ENCODE data around the gene CACNA2D4. TPM values are rescaled to one million over a fixed set of nuclear protein-coding genes. Genes with fewer than 3 reads are reported as not detected.

The CACNA2D4 gene
- total RNA-seq, 1 donor from 2014 or later = 7.0 TPM

DNA sequence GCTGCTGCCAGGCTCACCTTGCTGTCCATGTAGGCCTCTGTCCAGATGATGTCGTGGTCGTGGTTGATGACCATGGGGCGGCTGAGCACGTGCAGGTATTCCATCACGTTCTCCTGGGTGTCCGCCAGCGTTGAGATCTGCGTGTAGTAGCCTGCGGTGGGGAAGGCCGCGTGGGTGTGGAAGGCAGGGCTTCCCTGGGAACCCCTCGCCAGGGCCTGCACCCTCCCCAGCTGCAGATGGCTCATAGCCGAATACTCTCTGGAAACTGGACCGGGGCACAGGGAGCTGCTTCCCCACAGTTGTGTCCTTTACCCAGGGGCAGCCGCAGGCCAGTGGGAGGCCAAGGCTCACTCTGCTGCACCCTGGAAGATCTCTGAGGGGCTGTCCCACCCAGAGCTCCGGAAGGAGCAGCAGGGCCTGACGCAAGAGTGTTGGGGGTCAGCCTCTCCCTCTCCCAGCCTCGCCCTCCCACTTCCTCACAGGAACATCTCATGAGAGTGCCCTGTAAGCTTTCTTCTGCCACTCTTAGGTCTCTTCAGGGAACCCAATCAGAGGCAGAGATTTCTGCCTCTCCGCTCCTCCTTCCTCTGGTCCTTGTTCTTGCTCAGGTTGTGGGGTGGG lies 35.5 kb downstream of the CACNA2D4 start:
- TF ChIP-seq, protein P1, sequence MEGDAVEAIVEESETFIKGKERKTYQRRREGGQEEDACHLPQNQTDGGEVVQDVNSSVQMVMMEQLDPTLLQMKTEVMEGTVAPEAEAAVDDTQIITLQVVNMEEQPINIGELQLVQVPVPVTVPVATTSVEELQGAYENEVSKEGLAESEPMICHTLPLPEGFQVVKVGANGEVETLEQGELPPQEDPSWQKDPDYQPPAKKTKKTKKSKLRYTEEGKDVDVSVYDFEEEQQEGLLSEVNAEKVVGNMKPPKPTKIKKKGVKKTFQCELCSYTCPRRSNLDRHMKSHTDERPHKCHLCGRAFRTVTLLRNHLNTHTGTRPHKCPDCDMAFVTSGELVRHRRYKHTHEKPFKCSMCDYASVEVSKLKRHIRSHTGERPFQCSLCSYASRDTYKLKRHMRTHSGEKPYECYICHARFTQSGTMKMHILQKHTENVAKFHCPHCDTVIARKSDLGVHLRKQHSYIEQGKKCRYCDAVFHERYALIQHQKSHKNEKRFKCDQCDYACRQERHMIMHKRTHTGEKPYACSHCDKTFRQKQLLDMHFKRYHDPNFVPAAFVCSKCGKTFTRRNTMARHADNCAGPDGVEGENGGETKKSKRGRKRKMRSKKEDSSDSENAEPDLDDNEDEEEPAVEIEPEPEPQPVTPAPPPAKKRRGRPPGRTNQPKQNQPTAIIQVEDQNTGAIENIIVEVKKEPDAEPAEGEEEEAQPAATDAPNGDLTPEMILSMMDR (IDR thresholded peaks at IDR 0.05) = no peak
- intact Hi-C loops (cut with DNase I) = no loop called here

DNA sequence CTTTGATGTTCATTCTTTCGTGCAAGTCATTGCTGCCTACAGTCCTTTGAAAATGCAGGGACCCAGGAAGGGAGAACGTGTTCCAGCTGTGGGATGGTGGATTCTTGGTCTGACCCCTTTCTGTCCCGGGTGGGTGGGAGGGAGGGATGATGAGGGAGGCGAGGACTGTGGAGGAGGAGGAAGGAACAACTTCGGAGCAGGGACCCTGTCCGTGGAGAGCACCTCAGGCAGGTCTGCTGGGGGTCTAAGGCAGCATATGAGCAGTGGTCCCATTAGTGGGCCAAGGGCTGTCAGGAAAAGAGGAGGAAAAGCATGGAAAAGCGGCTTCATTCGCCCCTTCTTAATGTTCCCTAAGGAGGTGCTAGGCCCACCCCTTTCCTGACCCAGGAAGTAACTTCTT lies 36.0 kb downstream of the CACNA2D4 start:
- DNase-seq (no peak), ATAC-seq (no peak)
- no peaks in the 10 kb centered on the region for H3K4me1 ChIP-seq
- H3K27me3 ChIP-seq (ENCODE audit: low read depth) = peaks cover 5% of the 10 kb centered on the region
- no peaks in the 10 kb centered on the region for H3K36me3 ChIP-seq
- H3K27ac ChIP-seq = no peak overlapping the region
- intact Hi-C loops (cut with DNase I) = no loop called here
- no peak overlapping the region for H3K4me3 ChIP-seq
- H3K9me3 ChIP-seq = no peaks in the 10 kb centered on the region
- TF ChIP-seq, protein P1 (IDR thresholded peaks at IDR 0.05) = no peak

More for the DNA sequence above, 35.5 kb downstream of the CACNA2D4 start:
- H3K4me3 ChIP-seq = no peak overlapping the region
- no peak overlapping the region for H3K27ac ChIP-seq
- no peaks in the 10 kb centered on the region for H3K9me3 ChIP-seq
- peaks cover 5% of the 10 kb centered on the region for H3K27me3 ChIP-seq (ENCODE audit: low read depth)
- H3K4me1 ChIP-seq = no peaks in the 10 kb centered on the region
- no peak for DNase-seq
- ATAC-seq = no peak
- no peaks in the 10 kb centered on the region for H3K36me3 ChIP-seq

DNA sequence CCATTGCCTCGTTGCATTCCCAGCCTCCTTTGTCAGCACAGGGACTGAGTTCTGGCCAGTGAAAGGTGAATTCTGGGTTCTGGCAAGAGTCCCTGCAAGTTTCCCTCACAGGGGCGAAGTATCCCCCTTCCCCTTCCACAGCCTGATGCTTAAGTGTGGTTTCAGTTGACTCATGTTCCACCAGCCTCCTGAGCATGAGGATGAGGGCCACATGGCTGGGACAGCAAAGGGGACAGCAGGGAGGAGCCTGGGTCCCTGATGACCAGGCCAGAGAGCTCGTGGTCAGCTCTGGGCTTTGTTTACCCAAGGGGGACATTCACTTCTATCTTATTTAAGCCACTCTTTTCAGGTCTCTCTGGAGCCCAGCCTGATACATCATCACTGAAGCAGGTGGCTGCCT lies 36.5 kb downstream of the CACNA2D4 start:
- intact Hi-C loops (cut with DNase I) = no loop called here
- H3K36me3 ChIP-seq = no peaks in the 10 kb centered on the region
- no peak overlapping the region for H3K4me3 ChIP-seq
- DNase-seq (no peak), ATAC-seq (no peak)
- H3K4me1 ChIP-seq = no peaks in the 10 kb centered on the region
- peaks cover 5% of the 10 kb centered on the region for H3K27me3 ChIP-seq (ENCODE audit: low read depth)
- TF ChIP-seq, protein P1 (IDR thresholded peaks at IDR 0.05) = no peak
- H3K9me3 ChIP-seq = no peaks in the 10 kb centered on the region
- H3K27ac ChIP-seq = no peak overlapping the region

DNA sequence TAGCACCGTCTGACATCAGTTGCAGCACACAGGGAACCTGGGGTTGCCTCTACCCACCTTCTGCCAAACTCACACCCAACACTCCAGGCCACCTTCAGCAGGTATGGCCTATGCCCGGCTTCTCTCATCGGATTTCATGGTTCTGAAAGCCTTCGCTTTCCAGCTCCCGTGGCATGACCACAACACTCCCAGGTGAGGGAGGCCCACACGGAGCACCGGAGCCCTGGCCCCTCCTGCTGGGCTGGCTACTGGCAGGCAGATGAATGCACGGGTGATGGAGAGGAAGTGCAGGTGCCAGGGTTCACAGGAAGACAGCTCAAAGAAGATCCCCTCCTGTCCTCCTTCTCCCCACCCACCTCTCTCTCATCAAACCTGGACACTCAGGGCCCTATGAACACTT lies 37.2 kb downstream of the CACNA2D4 start:
- ATAC-seq (no peak), DNase-seq (no peak)
- H3K9me3 ChIP-seq = no peaks in the 10 kb centered on the region

DNA sequence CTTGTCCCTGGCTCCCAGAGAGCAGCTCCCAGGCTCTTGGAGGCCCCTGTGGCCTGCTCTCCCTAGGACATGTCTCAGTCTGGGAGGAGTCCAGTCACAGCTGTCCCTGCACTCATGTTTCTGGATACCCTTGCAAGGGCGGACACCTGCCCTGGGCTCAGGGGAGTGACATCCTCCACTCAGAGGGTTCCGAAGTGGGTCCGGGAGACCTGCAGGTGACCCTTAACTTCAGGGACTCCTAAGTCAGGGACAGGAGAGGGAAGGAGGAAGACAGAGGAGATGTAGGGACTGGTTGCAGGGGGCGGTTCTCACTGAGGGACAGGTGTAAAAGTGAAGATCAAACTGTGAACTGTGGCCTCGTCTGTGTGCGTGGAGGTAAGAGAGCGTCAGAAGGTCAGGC lies 37.6 kb downstream of the CACNA2D4 start:
- H3K36me3 ChIP-seq = no peaks in the 10 kb centered on the region
- intact Hi-C loops (cut with DNase I) = no loop called here
- ATAC-seq (no peak), DNase-seq (no peak)
- peaks cover 5% of the 10 kb centered on the region for H3K27me3 ChIP-seq (ENCODE audit: low read depth)
- H3K4me3 ChIP-seq = no peak overlapping the region
- H3K27ac ChIP-seq = no peak overlapping the region
- no peaks in the 10 kb centered on the region for H3K4me1 ChIP-seq
- H3K9me3 ChIP-seq = no peaks in the 10 kb centered on the region
- TF ChIP-seq, protein P1 (IDR thresholded peaks at IDR 0.05) = no peak

More for the DNA sequence above, 37.2 kb downstream of the CACNA2D4 start:
- Histone ChIP-seq H3K4me1 (no peaks in the 10 kb centered on the region), H3K27ac (no peak overlapping the region), H3K36me3 (no peaks in the 10 kb centered on the region), H3K27me3 (ENCODE audit: low read depth) (peaks cover 5% of the 10 kb centered on the region), H3K4me3 (no peak overlapping the region)
- TF ChIP-seq, protein P1 (IDR thresholded peaks at IDR 0.05) = no peak
- intact Hi-C loops (cut with DNase I) = no loop called here
